Right ventricle myocardium superior (tissue), 1 donor: ENCODE data around the gene C17orf107. TPM values are rescaled to one million over a fixed set of nuclear protein-coding genes. Genes with fewer than 3 reads are reported as not detected.
"Not testable (repeated sequence)": the region's sequence is repeated elsewhere in the genome, so short reads cannot be mapped to it uniquely, and the experiment has no call there.

Source experiments
- ATAC-seq: fragments of 200-7000 bp; cut with Tn5 transposase; one replicate; pipeline ENCODE4 v1.9.1; 2020; ENCODE audit warnings: mild to moderate bottlenecking; ENCODE audit not compliant: poor library complexity
- DNase-seq: peaks from one replicate; pipeline ENCODE4 v3.0.0-alpha.2; 2020
- intact Hi-C: fragments of 100-400 bp; cut with DNase I; formaldehyde crosslinking; loops from one replicate; pipeline ENCODE4 v1.11.2; 2022
- total RNA-seq: library from RNA; stranded (reverse); fragmentation: NEBNext Ultra II Directional; extraction: Animal tissue kit (Norgen Biotek cat#: 25700); gene quantifications from one replicate; pipeline ENCODE4 v1.2.1, GENCODE V29; 2021
- donor health status: DM: no; HTN: yes; CAD: no; lungs with severe emphysema.

The C17orf107 gene
- total RNA-seq, 1 donor from 2014 or later: 0.51 TPM

- no peak for DNase-seq
- ATAC-seq: no peak
- intact Hi-C loops: no loop called here
Measured at GRCh38 chr17:4896332-4897197, 2.8 kb upstream of the C17orf107 start.

- ATAC-seq: no peak
- DNase-seq: no peak
- intact Hi-C loops: no loop called here
Measured at GRCh38 chr17:4897198-4897687, 2.1 kb upstream of the C17orf107 start.

DNA sequence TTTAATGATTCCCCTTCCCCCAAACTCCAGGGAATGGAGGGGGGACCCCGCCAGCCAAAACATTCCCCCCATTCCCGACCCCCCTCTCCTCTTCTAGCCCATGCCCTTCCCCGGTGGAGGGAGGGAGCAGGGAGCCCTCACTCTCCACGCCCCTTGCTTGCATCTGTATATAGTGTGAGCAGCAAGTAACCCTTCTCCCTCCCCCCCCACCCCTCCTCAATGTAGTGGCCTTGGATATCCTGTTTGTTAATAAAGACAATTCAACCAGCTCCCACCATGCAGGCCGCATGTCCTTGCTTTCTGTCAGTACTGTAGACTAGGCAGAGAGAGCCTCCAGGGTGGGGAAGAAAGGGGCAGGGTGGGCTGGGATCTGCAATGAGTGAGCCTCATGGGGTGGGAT is 1.6 kb upstream of the C17orf107 start:
- ATAC-seq (no peak), DNase-seq (no peak)
- intact Hi-C loops: no loop called here

DNA sequence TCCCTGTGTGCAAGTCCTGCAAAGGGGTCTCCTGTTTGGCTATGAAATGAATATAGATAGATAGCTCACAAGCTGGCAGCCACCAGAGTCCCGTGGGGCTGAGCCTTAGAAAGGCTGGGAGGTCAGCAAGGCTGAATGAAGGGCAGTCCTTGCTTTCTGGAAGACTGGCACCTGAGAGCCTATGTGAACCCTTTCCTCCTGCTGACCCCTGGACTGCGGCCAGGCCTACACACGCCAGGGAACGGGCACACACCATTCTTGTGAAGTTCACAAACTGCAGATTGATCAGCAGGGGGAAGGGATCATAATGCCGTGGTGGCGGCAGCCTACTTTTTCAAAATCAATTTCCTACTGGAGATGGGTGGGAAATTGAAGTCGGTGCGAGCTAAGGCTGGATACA is 985 bp upstream of the C17orf107 start:
- DNase-seq (no peak), ATAC-seq (no peak)
- intact Hi-C loops: no loop called here

GRCh38 chr17:4898927-4899326 is 409 bp upstream of the C17orf107 start:
- DNase-seq (no peak), ATAC-seq (no peak)
- intact Hi-C loops: no loop called here

DNA sequence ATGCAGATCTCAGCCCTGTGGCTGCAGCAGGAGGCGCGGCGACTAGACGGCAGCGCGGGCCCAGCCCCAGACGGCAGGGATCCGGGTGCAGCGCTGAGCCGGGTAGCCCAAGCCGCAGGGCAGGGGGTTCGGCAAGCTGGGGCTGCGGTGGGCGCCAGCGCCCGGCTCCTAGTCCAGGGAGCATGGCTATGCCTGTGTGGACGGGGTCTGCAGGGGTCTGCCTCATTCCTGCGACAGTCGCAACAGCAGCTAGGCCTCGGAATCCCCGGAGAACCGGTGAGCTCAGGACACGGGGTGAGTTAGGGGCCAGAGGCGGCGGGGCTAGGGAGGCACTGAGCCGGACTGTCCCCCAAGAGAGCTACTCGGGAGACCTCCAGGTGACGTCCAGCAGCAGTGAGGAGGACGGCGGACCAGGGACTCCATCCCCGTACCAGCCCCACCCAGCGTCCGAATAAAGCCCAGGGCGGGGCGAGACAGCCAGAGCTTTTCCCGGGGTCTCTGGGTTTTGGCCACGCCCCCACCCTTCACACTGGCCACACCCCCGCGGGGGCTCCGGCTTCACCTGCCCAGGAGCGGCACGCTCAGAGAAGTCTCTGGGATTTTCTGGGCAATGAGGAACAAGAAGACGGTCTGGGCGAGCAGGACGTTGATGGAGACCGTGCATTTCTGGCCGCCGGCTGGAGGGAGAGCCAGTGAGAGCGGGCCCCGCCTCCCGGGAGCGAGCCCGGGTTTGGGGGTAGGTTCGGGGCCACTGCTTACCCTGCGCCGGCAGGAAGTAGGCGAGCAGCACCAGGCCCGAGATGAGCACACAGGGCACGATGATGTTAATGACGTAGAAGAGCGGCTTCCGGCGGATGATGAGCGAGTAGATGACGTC is 1.1 kb downstream of the C17orf107 start:
- DNase-seq: peak; percentile 58
- intact Hi-C loops: no loop called here
- ATAC-seq: no peak

DNA sequence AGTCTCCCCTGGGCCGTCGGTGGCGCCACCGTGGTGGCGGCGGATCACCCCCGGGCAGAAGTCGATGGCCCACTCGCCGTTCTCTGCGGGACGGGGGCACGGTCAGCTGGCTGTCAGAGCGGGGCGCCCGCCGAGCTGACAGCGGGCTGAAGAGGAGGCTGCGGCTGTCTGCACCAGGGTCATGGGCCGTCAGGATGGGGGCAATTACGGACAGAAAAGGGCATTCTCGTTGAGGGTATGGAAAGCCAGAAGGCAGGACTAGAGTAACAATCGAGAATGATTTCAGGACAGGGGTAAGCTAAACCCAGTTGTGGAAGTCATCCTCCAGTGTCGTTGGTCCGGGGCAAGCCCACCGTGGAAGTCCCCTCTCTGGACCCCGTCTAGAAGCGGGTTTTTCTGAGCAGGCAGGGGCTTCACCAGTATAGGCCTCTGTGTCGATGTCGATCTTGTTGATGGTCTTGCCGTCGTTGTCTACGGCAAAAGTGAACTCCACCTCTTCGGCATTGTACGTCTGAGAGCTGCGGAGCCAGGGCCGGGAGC is 1.8 kb downstream of the C17orf107 start:
- intact Hi-C loops: no loop called here
- no peak for DNase-seq
- ATAC-seq: no peak

DNA sequence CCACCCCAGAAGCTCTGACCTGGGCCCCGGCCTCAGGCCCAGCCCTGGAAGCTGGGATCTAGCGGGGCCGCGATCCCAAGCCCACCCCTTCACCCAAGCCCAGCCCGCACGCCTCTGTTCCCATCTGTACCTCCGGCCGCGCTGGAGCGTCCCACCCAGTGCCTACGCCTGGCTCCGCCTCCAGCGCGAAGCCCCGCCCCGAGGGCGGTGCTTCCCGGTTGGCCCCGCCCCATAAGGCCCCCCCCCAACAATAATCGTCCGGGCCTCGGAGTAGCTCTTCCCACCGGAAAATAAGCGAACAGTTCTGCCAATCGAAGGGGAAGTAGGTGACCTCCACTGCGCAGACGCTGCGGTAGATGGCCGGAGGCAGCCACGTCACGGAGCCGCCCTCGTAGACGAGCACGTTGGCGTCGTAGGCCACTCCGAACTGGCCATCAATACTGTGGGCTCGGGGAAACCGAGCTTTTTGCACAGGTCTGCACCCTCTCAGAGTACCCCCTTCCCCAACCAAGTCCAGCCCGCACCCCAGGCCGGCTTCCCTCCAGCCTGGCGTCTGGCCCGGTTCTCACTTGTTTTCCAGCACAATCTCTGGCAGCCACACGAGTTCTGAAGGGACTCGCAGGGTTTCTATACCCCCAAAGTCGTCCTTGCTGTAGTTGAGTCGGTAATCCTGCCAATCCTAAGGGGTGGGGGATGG is 2.5 kb downstream of the C17orf107 start:
- DNase-seq (peak; percentile 77), ATAC-seq (peak; percentile 23)
- intact Hi-C loops: no loop called here

- ATAC-seq: no peak
- no peak for DNase-seq
- intact Hi-C loops: no loop called here
Measured at GRCh38 chr17:4902540-4902939, 3.2 kb downstream of the C17orf107 start.

GRCh38 chr17:4903051-4903818 is 3.9 kb downstream of the C17orf107 start, which contains the start of gene CHRNE:
TSS of gene CHRNE (minus strand) at chr17:4903098. CDS start at chr17:4903063, 35 bp downstream.
- peak; percentile 49 for ATAC-seq
- intact Hi-C loops: no loop called here
- no peak for DNase-seq

GRCh38 chr17:4906642-4907041 is 7.3 kb downstream of the C17orf107 start:
- intact Hi-C loops: loop anchor here (5.0 kb wide), 2 partner anchors 76 to 156 kb away; no protein-coding TSS in a partner anchor
- DNase-seq, ATAC-seq: not testable (repeated sequence)

DNA sequence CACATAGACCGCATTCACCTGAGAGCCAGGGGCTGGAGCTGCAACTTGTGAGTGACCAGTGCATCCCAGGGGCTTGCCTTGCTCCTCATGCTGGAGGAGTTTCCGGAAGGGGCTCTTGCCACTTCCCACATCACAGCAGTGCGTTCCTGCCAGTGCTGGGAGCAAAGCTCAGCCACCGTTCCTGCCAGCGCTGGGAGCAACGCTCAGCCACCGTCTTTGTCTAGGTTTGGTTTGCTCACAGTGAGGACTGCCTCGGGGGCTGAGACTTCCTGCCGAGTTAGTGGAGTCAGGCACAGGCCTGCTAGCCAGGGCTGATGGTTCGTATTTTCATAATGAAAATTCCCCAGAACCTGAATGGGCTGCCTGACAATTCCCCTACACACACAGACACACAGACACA is 9.0 kb downstream of the C17orf107 start:
- no peak for DNase-seq
- ATAC-seq: peak; percentile 32
- intact Hi-C loops: loop anchor here (5.0 kb wide), 2 partner anchors 74 to 154 kb away; no protein-coding TSS in a partner anchor

DNA sequence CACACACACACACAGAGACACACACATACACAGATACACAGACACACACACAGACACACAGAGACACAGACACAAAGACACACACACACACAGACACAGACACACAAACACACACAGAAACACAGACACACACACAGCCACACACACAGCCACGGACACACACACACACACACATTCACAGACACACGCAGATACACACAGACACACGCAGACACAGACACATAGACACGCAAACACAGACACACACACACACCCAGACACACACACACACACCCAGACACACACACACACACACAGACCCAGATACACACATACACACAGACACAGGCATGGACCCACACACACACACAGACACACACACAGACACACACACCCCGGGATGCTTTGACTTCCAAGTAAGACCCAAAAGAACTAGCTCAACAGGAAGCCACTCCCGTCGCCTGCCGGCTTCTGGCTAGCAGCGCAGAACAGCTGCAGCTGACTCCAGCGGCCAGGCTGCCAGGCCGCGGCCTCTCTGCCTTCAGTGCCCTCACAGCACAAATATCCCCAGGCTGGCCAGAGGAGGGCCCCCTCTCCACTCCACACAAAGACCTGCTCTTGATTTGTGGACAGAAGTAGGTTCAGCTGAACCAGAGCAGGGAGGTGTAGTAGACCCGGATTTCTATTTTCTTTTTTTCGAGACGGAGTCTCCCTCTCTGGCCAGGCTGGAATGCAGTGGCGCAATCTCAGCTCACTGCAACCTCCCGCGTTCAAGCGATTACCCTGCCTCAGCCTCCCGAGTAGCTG is 9.6 kb downstream of the C17orf107 start:
- peak; percentile 94 for DNase-seq
- intact Hi-C loops: loop anchor here (5.0 kb wide), 2 partner anchors 73 to 153 kb away; no protein-coding TSS in a partner anchor
- ATAC-seq: peak; percentile 98

GRCh38 chr17:4913994-4914393 is 14.7 kb downstream of the C17orf107 start:
- ATAC-seq: no peak
- intact Hi-C loops: no loop called here

DNA sequence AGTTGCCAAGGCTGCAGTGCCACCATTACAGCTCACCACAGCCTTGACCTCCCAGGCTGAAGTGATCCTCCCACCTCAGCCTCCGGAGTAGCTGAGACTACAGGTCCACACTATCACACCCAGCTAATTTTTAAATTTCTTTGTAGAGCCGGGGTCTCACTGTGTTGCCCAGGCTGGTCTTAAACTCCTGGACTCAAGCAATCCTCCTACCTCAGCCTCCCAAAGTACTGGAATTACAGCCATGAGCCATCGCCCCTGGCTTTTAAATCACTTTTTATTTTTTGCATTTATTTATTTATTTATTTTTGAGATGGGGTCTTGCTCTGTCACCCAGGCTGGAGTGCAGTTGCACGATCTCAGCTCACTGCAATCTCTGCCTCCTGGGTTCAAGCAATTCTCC is 15.2 kb downstream of the C17orf107 start:
- DNase-seq, intact Hi-C loops, ATAC-seq: not testable (repeated sequence)

More at GRCh38 chr17:4913994-4914393, 14.7 kb downstream of the C17orf107 start:
- DNase-seq: no peak

DNA sequence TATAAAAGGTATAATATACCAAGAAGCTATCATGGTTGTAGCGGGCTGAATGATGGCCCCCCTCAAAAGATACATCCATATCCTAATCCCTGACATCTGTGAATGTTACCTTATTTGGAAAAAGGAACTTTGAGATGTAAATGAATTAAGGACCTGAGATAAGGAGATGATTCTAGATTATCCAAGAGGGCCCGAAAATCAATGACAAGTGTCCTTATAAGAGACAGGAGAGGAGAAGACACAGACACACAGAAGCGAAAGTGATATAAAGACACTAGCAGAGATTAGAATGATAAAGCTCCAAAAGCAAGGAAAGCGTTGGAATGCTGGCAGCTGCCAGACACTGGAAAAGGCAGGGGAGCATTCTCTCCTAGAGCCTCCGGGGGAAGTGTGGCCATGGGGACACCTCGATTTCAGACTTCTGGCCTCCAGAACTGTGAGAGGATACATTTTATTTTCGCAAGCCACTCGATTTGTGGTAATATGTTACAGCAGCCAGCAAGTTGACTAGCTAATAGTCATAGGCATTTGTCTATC is 20.2 kb downstream of the C17orf107 start:
- DNase-seq: no peak
- no peak for ATAC-seq
- intact Hi-C loops: no loop called here
